ENCODE measurements around the gene PLAC9.

Gene PLAC9

DNA sequence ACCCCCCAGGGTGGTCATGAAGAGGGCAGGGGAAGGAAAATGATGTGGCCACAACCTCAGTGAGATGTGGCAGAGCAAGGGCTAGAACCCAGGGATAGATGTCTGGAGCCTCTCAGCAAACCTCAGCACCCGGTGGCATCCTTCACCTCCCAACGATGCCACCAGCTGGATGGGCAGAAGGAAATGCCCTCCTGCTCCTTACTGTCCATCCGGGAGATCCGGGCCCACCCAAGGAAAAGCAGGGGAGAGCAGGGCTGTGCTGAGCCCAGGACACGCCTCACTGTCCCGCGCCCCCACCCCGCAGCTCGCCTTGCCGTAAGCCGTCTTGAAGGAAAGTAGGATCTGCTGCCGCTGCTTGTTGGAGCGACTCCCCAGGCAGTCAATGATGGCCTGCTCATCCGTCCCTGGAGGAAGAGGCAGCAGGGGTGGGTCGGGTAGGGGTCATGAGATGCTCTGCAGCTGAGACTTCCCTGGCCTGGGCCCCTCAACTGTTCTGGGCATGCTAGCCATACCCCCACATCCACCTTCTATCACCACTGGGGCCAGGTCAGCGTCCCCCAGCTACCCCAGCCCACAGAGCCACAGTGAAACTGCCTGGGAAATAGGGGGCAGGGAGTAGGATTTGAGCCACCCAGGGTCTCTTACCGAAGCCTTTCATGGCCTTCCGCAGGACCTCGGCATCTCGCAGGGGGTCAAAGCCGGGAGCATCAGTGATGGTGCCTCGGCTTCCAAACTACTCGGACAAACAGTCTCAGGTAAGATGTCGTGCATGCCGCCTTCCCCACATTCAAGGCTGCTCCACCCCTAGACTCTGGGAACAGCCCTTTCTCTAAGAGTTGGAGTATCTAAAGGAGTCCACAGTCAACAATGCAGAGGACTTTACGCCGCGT, 34.3 kb downstream of the PLAC9 start:
- Histone ChIP-seq H4K20me1 (ENCODE audit: control insufficient read depth, insufficient read depth, low read depth, low read length) (0 out of 2 replicates have a peak, but pooled peaks cover 1% of the 10 kb centered on the region), H3K4me3 (ENCODE audit: low read length) (no peak overlapping the region), H3K79me2 (ENCODE audit: control insufficient read depth, low read length) (no peaks in the 10 kb centered on the region), H3K27me3 (ENCODE audit: control insufficient read depth, low read length) (no peaks in the 10 kb centered on the region), H3K9me3 (ENCODE audit: control insufficient read depth, insufficient read depth, low read length) (no peaks in the 10 kb centered on the region), H3K27ac (ENCODE audit: low read depth, low read length) (no peak overlapping the region), H3K36me3 (ENCODE audit: control insufficient read depth, low read length) (peaks cover 26% of the 10 kb centered on the region), H3K4me1 (ENCODE audit: control insufficient read depth, low read length) (no peaks in the 10 kb centered on the region), H3F3A (ENCODE audit: control insufficient read depth, insufficient read depth) (no peaks in the 10 kb centered on the region), H3K4me2 (ENCODE audit: low read length) (no peak overlapping the region), H3K9me2 (replicated peaks; ENCODE audit: control insufficient read depth, low read length) (no peaks in the 10 kb centered on the region)
- no peak for TF ChIP-seq EZH2phosphoT487 (IDR thresholded peaks at IDR 0.05; ENCODE audit: borderline replicate concordance, low read length)
- TF ChIP-seq, protein P1, sequence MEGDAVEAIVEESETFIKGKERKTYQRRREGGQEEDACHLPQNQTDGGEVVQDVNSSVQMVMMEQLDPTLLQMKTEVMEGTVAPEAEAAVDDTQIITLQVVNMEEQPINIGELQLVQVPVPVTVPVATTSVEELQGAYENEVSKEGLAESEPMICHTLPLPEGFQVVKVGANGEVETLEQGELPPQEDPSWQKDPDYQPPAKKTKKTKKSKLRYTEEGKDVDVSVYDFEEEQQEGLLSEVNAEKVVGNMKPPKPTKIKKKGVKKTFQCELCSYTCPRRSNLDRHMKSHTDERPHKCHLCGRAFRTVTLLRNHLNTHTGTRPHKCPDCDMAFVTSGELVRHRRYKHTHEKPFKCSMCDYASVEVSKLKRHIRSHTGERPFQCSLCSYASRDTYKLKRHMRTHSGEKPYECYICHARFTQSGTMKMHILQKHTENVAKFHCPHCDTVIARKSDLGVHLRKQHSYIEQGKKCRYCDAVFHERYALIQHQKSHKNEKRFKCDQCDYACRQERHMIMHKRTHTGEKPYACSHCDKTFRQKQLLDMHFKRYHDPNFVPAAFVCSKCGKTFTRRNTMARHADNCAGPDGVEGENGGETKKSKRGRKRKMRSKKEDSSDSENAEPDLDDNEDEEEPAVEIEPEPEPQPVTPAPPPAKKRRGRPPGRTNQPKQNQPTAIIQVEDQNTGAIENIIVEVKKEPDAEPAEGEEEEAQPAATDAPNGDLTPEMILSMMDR (IDR thresholded peaks at IDR 0.05; ENCODE audit: low read depth, low read length, poor library complexity, severe bottlenecking) = no peak

DNA sequence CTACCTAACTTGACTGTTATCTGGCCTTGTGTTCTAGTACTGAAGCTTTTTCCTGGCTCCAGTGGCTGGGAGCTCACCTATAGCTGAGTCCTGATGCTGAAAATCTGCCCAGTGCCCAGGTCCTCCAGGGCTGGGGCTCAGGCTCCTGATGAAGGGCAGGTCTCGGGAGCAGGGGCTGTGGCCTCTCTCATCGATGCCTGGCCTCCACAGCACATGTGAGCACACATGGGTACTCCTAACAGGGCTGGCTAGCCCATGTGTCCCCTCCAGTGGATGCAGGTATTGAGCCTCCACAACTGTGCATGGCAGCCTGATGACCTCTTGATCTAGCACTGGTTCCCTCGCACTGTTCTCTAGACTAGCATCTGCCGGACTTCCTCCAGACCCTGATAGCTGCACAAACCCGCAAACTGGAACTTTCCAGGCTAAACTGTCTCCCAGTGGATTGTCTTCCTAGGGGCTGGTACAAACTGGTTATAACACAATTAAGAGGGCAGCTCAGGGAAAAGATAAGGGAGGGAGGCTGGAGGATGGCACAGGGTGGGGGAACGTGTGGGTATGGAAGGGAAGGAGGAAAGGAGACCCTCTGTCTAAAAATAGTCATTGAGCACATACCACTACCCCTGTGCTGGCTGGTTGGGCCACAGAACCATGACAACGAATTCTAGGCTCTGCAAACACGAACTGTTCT, 35.1 kb downstream of the PLAC9 start:
- Histone ChIP-seq H3K36me3 (ENCODE audit: control insufficient read depth, low read length) (peaks cover 25% of the 10 kb centered on the region), H3K27me3 (ENCODE audit: control insufficient read depth, low read length) (no peaks in the 10 kb centered on the region), H3K4me2 (ENCODE audit: low read length) (no peak overlapping the region), H3K27ac (ENCODE audit: low read depth, low read length) (no peak overlapping the region), H3K9me3 (ENCODE audit: control insufficient read depth, insufficient read depth, low read length) (no peaks in the 10 kb centered on the region), H3K79me2 (ENCODE audit: control insufficient read depth, low read length) (no peaks in the 10 kb centered on the region), H3K9me2 (replicated peaks; ENCODE audit: control insufficient read depth, low read length) (no peaks in the 10 kb centered on the region), H3F3A (ENCODE audit: control insufficient read depth, insufficient read depth) (no peaks in the 10 kb centered on the region), H3K4me1 (ENCODE audit: control insufficient read depth, low read length) (no peaks in the 10 kb centered on the region), H3K4me3 (ENCODE audit: low read length) (no peak overlapping the region), H4K20me1 (ENCODE audit: control insufficient read depth, insufficient read depth, low read depth, low read length) (peaks cover 3% of the 10 kb centered on the region; the same call in 1 of the 2 replicates)
- TF ChIP-seq, protein P1 (IDR thresholded peaks at IDR 0.05; ENCODE audit: low read depth, low read length, poor library complexity, severe bottlenecking) = no peak
- TF ChIP-seq EZH2phosphoT487 (IDR thresholded peaks at IDR 0.05; ENCODE audit: borderline replicate concordance, low read length) = no peak

DNA sequence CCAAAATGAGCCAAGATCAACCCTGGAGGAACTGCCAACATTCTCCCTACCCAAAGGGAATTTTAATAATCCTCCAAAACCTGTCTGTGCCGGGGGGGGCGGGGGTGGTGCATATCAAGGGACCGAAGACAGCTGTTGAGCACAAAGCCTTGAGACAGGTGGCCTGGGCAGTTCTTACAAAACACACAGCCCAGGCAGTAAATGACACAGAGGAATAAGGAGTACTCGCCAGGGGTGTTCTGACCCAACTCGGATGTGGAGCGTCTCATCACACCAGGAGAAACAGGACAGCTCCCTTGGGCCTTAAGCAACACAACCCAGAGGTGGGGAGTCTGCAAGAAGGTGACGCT, 35.6 kb downstream of the PLAC9 start:
- H3F3A ChIP-seq (ENCODE audit: control insufficient read depth, insufficient read depth) = no peaks in the 10 kb centered on the region
- no peaks in the 10 kb centered on the region for H3K4me1 ChIP-seq (ENCODE audit: control insufficient read depth, low read length)
- no peak overlapping the region for H3K27ac ChIP-seq (ENCODE audit: low read depth, low read length)
- H3K79me2 ChIP-seq (ENCODE audit: control insufficient read depth, low read length) = no peaks in the 10 kb centered on the region
- H3K9me2 ChIP-seq (replicated peaks; ENCODE audit: control insufficient read depth, low read length) = no peaks in the 10 kb centered on the region
- peaks cover 21% of the 10 kb centered on the region for H3K36me3 ChIP-seq (ENCODE audit: control insufficient read depth, low read length)
- peaks cover 3% of the 10 kb centered on the region; the same call in 1 of the 2 replicates for H4K20me1 ChIP-seq (ENCODE audit: control insufficient read depth, insufficient read depth, low read depth, low read length)
- no peaks in the 10 kb centered on the region for H3K9me3 ChIP-seq (ENCODE audit: control insufficient read depth, insufficient read depth, low read length)
- H3K4me2 ChIP-seq (ENCODE audit: low read length) = no peak overlapping the region
- H3K4me3 ChIP-seq (ENCODE audit: low read length) = no peak overlapping the region
- no peak for TF ChIP-seq EZH2phosphoT487 (IDR thresholded peaks at IDR 0.05; ENCODE audit: borderline replicate concordance, low read length)
- TF ChIP-seq, protein P1 (IDR thresholded peaks at IDR 0.05; ENCODE audit: low read depth, low read length, poor library complexity, severe bottlenecking) = no peak
- H3K27me3 ChIP-seq (ENCODE audit: control insufficient read depth, low read length) = no peaks in the 10 kb centered on the region
